Left colon (tissue), 2 donors: ENCODE data around the gene GDF11. TPM values are rescaled to one million over a fixed set of nuclear protein-coding genes. Genes with fewer than 3 reads are reported as not detected.
A peak's percentile ranks its signal among the peaks of the same experiment; 100 is the strongest.

Experiments used
- ATAC-seq: fragments of 200-7000 bp; cut with Tn5 transposase; one replicate; pipeline ENCODE4 v1.9.1; 2020; ENCODE audit warnings: mild to moderate bottlenecking, moderate library complexity
- DNase-seq, 2 donors: peaks; one replicate each; pipeline ENCODE4 v3.0.0-alpha.2; 2020
- intact Hi-C, 2 donors: fragments of 100-400 bp; cut with DNase I in 1 of 2; cut with micrococcal nuclease in 1 of 2; formaldehyde crosslinking; loops; one replicate each; pipeline versions ENCODE4 v1.11.2 to v1.14.0; 2022; cut with DNase I, micrococcal nuclease
- total RNA-seq, 2 donors: library from RNA; stranded (reverse); fragmentation: NEBNext Ultra II Directional; extraction: Animal tissue kit (Norgen Biotek cat#: 25700); gene quantifications; one replicate each; pipeline ENCODE4 v1.2.1, GENCODE V29; 2021
- donor health status: DM: no; HTN: no; CAD: no.
- donor health status: DM: yes; HTN: yes; CAD: no.

Gene GDF11
- total RNA-seq, 2 donors from 2014 or later = 1.5 to 2.7 TPM

DNA sequence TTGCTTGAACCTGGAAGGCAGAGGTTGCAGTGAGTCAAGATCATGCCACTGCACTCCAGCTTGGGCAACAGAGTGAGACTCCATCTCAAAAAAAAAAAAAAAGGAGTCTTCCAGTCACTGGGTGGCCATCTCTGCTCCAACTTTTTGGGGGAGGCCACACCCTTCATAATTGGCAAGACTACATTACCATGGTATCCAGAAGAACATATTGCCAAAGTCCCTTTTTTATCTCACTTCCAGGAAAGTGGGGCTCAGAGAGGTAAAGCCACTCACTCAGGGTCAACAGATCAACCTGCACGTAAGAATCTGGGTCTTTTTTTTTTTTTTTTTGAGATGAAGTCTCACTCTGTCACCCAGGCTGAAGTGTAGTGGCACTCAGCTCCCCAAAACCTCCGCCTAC is 9.1 kb upstream of the GDF11 start:
- intact Hi-C loops = no loop called here
- ATAC-seq (no peak), DNase-seq (no peak)

DNA sequence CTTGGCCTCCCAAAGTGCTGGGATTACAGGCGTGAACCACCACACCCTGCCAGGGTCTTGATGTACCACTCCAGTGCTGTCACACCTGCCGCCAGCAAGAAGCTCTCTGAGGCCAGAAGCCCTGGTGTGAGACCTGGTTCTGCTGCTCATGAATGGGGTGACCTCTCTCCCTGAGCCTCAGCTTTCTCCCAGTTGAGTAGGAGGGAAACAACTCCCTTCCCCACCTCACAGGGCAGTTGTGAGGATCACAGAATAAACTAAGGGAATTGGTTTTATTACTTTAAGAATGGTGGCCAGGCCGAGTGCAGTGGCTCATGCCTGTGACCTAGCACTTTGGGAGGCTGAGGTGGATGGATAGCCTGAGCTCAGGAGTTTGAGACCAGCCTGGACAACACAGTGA is 8.3 kb upstream of the GDF11 start:
- DNase-seq = no peak
- intact Hi-C loops = no loop called here
- ATAC-seq = no peak

GRCh38 chr12:55736076-55736475 is 6.8 kb upstream of the GDF11 start:
- intact Hi-C loops = no loop called here
- ATAC-seq (no peak), DNase-seq (no peak)

DNA sequence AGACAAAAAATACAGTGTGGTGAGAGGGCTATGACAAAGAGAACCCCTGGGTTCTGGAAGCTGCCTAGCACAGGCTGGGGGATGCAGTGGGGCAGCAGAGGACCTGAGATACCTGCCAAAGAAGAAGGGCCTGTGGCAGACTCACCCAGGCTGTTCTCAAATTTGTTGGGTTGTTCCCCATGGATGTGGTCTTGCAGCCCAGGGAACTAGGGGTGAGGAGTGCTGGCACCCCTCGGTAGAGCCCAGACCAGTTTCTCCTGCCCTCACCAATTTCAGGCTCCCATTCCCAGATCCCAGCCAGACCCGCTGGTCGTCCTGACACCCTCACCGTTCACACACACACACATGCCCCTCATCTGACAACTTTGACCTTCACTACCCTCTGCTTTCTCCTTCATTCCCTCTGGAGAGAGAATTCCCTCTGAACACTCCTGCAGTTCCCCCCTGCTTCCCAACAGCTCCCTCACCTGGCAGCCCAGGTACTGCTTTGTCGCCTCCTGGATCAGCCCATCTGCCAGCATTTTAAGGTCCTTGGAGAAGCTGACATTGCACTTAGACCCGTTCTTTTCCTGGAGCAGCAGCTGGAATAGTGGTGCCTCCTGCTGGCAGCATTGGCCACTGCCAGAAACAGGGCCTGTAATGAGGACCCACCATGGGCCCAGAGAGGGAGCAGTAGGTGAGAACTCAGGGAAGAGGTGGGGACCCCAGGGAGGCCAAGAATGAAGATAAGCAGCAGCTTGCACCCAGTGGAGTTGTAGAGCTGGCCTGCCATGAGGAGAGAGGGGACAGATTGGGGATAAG is 5.9 kb upstream of the GDF11 start:
- ATAC-seq (peak; percentile 85), DNase-seq (peak; percentile 83 to 87)
- intact Hi-C loops = no loop called here

- intact Hi-C loops = no loop called here
- DNase-seq = no peak
- ATAC-seq = no peak
Measured at GRCh38 chr12:55737581-55738122, 5.3 kb upstream of the GDF11 start.

DNA sequence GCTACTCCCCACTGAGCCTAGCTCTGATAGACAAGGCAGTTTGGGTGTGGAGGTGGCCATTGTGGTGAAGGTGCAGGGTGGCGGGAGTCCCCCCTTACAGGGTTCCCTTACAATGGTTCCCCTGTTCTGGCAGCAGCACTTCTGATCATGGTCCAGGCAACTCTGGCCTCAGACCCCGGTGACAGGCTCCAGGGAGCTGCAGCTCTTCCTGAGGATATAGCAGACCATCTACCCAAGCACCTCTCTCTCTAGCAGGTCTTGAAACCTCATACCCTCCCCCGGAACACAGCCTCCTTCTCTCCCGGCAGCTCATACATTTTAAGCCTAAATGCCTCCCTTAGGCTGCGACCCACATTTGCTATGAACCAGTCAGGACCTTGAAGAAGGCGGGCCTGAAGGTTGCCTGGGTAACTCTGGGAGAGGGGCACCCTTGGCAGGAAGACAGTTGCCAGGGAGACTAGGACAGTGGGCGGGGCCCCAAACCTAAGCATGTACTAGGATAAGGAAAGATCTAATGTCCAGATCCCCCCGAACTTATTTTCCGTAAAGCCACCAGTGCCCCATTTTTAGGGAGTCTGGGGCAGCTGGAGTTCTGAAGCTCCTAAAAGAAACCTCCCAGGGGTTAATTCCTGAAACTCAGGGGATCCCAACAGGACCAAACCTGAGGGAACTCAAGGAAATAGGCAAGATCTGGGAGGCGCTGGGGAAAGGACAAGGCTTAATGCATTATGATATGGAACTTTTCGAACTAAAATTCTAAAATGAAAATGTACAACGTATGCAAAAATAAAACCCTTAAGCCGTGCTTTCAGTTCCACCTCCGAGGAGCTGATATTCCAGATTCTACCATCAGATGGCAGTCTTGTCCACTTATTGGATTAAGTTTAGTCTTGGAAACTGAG is 4.5 kb upstream of the GDF11 start:
- intact Hi-C loops = no loop called here
- ATAC-seq = peak; percentile 49

GRCh38 chr12:55739025-55739378 is 3.9 kb upstream of the GDF11 start:
- intact Hi-C loops = no loop called here

More for the DNA sequence above, 4.5 kb upstream of the GDF11 start:
- peak; percentile 86 to 87 for DNase-seq

GRCh38 chr12:55741931-55742680 is 816 bp upstream of the GDF11 start:
- no peak for ATAC-seq
- no peak for DNase-seq
- intact Hi-C loops = loop anchor here in 1 of 2 donors (5.0 kb wide), 1 partner anchor 195 kb away; no protein-coding TSS in a partner anchor

More at GRCh38 chr12:55739025-55739378, 3.9 kb upstream of the GDF11 start:
- DNase-seq = no peak
- no peak for ATAC-seq

DNA sequence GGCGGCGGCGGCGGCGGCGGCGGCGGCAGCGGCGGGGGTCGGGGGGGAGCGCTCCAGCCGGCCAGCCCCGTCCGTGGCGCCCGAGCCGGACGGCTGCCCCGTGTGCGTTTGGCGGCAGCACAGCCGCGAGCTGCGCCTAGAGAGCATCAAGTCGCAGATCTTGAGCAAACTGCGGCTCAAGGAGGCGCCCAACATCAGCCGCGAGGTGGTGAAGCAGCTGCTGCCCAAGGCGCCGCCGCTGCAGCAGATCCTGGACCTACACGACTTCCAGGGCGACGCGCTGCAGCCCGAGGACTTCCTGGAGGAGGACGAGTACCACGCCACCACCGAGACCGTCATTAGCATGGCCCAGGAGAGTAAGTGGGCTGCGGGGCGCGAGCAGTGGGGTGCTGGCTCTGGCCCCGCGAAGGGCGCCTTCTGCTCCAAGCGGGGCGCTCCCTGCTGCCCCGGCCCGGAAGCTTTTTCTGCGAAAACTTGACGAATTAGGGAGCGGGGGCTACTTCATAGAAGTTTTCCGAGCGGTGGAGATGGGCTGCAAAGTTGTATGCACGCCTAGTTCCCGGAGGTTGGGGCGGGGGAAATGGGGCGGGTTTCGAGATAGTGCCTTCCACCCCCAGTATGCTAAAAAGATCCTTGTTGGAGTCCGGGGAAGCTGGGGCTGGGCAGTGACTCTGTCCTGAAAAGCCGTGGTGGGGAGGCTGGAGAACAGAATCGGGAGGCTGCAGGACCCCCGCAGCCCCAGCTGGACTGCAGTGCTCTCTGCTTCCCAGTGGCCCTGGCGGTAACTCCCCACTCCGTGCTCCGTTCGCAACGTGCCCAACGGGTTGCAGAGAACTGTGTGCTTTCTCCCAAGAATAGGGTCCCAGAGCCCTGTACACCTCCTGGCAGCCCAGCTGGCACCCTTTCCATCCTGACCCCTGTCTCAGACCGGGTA is 751 bp downstream of the GDF11 start:
- intact Hi-C loops = loop anchor here in 1 of 2 donors (5.0 kb wide), 1 partner anchor 194 kb away; no protein-coding TSS in a partner anchor
- ATAC-seq = peak; percentile 64
- DNase-seq = peak; percentile 56 to 71

DNA sequence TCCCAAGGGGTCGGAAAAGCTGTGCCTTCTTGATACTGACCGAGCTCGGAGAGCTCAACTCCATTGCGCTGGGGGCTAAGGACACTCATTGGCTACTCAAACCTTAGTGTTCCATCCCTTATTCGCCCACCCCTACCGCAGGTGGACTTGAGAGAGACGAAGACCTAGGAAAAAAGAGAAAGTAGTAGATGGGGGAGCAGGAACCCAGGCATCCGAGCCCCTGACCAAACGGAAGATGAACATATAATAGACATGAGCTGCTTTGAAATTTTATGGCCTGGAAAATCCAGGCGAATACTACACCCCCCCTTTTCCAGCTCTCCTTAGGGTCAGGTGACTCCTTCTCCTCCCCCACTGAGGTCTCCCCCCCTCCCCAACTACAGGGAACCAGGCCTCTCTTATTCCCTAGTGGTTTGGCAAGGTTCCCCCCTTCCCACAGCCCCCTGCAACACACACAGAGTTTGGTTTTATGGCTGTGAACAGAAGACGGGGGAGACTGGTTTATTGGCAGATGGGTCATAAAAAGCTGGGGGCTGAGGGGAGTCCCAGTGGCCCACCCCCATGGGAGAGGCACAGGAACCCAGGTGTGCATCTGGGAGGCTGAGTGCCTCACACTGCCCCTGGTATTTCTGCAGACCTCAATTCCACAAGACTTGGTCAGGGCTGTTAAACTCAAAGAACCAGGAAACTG is 1.6 kb downstream of the GDF11 start:
- peak; percentile 2 for ATAC-seq
- intact Hi-C loops = loop anchor here in 1 of 2 donors (5.0 kb wide), 1 partner anchor 193 kb away; no protein-coding TSS in a partner anchor
- DNase-seq = no peak

GRCh38 chr12:55745361-55746173 is 2.6 kb downstream of the GDF11 start:
- no peak for ATAC-seq
- intact Hi-C loops = no loop called here
- DNase-seq = no peak

DNA sequence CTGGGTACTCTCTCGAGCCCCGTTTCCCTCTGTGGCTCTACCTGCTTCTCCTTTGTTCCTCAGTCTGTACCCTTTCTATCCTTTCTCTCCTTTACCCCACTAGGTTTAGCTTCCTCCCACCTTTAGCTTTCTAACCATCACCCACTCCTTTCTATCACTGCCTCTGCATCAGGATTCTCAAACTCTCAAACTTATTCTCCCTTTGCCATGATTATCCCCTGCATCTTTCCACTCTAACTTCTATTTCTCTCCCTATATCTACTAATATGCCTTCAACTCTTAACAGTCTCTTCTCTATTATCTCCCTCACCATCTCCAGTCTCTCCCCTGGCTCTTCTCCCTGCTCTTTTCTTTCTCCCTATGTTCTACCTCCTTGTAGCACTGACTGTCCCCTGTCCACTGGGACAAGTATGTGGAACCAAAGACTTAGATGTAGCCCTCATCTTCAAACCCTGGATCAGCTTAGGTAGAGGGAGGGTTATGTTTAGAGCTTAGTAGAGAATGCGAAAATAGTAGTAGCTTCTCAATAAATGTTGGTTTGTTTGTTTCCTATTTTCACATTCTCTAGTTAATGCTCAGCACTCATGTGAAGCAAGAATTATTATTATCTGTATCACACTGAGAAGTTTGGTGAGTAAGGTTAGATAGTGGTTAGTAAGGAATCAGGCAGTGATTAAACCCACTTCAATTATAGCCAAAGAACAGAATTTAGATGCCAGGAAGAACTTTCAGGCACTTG is 3.4 kb downstream of the GDF11 start:
- no peak for DNase-seq
- intact Hi-C loops = no loop called here
- ATAC-seq = no peak

GRCh38 chr12:55746913-55747231 is 4.0 kb downstream of the GDF11 start:
- ATAC-seq (no peak), DNase-seq (no peak)
- intact Hi-C loops = no loop called here

DNA sequence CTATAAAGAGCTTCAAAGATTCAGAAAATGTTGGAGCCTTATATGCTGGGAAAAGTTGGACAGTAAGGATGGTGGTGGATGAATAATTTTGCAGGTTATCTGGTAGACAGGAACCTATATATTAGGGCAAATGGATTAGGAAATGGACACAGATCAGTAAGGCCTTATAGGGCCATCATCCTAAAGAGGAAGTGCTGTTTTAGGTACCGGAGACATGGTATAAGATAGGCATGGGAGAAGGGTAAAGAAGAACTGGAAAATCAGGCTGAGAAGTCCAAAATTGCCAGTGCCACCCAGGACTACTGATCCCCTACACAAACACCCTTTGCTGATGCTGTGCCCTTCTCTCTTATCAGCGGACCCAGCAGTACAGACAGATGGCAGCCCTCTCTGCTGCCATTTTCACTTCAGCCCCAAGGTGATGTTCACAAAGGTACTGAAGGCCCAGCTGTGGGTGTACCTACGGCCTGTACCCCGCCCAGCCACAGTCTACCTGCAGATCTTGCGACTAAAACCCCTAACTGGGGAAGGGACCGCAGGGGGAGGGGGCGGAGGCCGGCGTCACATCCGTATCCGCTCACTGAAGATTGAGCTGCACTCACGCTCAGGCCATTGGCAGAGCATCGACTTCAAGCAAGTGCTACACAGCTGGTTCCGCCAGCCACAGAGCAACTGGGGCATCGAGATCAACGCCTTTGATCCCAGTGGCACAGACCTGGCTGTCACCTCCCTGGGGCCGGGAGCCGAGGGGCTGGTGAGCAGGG is 5.5 kb downstream of the GDF11 start:
- DNase-seq = no peak
- intact Hi-C loops = no loop called here
- no peak for ATAC-seq

DNA sequence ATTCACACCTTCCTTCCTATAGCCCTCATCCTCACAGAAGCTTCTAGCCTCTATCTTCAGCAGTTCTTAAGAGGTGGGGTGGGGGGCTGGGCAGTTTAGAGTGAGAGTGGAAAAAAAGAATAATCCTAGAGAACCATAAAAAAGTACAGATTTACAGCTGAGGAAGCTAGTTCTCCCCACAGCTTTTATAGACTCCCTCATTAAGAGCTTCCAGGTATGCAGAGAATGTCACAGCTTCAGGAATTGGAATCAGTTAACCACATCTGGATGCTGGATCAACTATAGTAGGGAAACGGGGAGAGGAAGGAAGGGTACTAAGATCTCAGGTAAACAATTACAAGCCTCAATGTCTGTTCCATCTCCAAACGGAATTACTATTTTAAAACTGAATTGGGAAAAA is 12.3 kb downstream of the GDF11 start:
- DNase-seq = no peak
- ATAC-seq = no peak
- intact Hi-C loops = no loop called here
